ENCODE measurements around the gene TSSK2.

- TF ChIP-seq NFIC (IDR thresholded peaks at IDR 0.05) (no peak), RAD21 (IDR thresholded peaks at IDR 0.05; ENCODE audit: low read depth) (no peak), TEAD4 (IDR thresholded peaks at IDR 0.05) (no peak), TAF1 (IDR thresholded peaks at IDR 0.05; ENCODE audit: low read depth) (no peak), FOXM1 (IDR thresholded peaks at IDR 0.05; ENCODE audit: borderline replicate concordance, low read depth) (no peak), USF1 (IDR thresholded peaks at IDR 0.05) (no peak), EP300 (IDR thresholded peaks at IDR 0.05; ENCODE audit: borderline replicate concordance) (no peak), YY1 (IDR thresholded peaks at IDR 0.05; ENCODE audit: low read depth) (no peak), REST (IDR thresholded peaks at IDR 0.05; ENCODE audit: low read depth) (no peak), MAX (IDR thresholded peaks at IDR 0.05) (no peak)
These were observed 33.3 kb downstream of the TSSK2 start for GRCh38 chr22:19164425-19164824.

Data from Ishikawa (cell line).